ENCODE measurements around the gene ANO6. TPM values are rescaled to one million over a fixed set of nuclear protein-coding genes. Genes with fewer than 3 reads are reported as not detected.

The ANO6 gene
- total RNA-seq, 2 experiments from 2014 or later = 19.0 to 21.4 TPM

DNA sequence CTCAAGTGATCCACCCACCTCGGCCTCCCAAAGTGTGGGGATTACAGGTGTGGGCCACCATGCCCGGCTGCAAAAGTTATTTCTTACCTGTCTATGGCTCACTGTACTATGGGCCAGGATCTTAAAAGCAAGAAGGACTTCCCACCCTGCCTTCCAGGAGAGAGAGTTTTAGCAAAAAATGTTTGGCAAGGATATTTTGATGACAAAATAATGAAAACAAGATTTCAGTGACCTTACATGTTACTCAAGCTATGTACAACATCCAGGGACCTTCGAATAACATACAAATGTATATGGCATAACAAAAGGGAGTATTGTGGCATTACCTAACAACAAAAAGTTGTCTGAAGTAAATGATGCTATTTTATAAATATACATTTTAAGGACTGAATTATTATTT is 55.1 kb downstream of the ANO6 start:
- POLR2A ChIA-PET = no interaction called here
- CTCF ChIA-PET = no interaction called here
- intact Hi-C loops (cut with micrococcal nuclease) = no loop called here
- Mint-ChIP-seq H3K36me3 (peaks cover 6% of the 10 kb centered on the region), H3K4me1 (ENCODE audit: low read depth) (peaks cover 2% of the 10 kb centered on the region), H3K9me3 (no peaks in the 10 kb centered on the region), H3K4me3 (no peak overlapping the region), H3K27ac (no peak overlapping the region), H3K27me3 (no peaks in the 10 kb centered on the region)
- DNase-seq = no peak

GRCh38 chr12:45273717-45274271 is 57.9 kb downstream of the ANO6 start:
- intact Hi-C loops (cut with micrococcal nuclease) = no loop called here
- Mint-ChIP-seq H3K36me3 (peaks cover 6% of the 10 kb centered on the region), H3K9me3 (no peaks in the 10 kb centered on the region), H3K27me3 (no peaks in the 10 kb centered on the region), H3K4me3 (no peak overlapping the region), H3K4me1 (ENCODE audit: low read depth) (no peaks in the 10 kb centered on the region), H3K27ac (no peak overlapping the region)
- CTCF ChIA-PET = no interaction called here
- POLR2A ChIA-PET = no interaction called here
- no peak for DNase-seq

DNA sequence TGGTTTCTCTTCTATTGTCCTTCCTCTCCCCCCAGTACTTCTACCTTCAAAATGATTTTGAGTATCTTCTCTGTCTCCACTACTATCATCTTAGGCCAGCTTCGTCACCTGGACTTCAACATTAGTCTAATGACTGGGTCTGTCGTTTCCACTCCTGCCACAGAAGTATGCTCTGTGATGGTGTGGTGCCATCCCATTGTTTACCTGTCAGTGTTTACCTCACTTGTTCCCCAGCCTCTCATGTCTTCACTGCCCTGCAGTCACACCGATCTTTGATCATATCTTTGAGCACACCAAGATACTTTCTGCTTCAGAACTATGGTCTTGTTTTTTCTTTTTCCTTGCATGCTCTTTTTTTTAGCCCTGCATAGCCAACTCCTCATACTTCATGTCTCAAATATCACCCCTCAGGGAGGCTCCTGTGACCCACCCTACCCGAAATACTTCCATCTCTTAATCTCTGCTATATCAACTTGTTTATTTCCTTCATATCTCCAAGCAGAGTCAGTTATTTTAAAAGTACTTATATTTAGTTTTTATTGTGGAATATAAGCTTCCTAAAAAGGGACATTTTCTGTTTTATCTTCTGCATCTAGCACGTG is 60.4 kb downstream of the ANO6 start:
- Mint-ChIP-seq H3K27ac (no peak overlapping the region), H3K9me3 (no peaks in the 10 kb centered on the region), H3K27me3 (no peaks in the 10 kb centered on the region), H3K4me1 (ENCODE audit: low read depth) (peaks cover 4% of the 10 kb centered on the region), H3K36me3 (peaks cover 17% of the 10 kb centered on the region), H3K4me3 (no peak overlapping the region)
- no peak for DNase-seq
- ChIA-PET POLR2A (no interaction called here), CTCF (interaction anchor here (1.0 kb wide), 1 partner anchor 23 kb away, joined by 3 read pairs; no protein-coding TSS in a partner anchor)
- intact Hi-C loops (cut with micrococcal nuclease) = no loop called here

GRCh38 chr12:45278447-45278846 is 62.6 kb downstream of the ANO6 start:
- POLR2A ChIA-PET = no interaction called here
- CTCF ChIA-PET = no interaction called here
- Mint-ChIP-seq H3K4me3 (no peak overlapping the region), H3K4me1 (ENCODE audit: low read depth) (peaks cover 4% of the 10 kb centered on the region), H3K36me3 (peaks cover 18% of the 10 kb centered on the region), H3K27ac (no peak overlapping the region), H3K9me3 (no peaks in the 10 kb centered on the region), H3K27me3 (no peaks in the 10 kb centered on the region)
- no peak for DNase-seq
- intact Hi-C loops (cut with micrococcal nuclease) = no loop called here

- H3K4me3 Mint-ChIP-seq = no peak overlapping the region
- no peaks in the 10 kb centered on the region for H3K9me3 Mint-ChIP-seq
- peaks cover 6% of the 10 kb centered on the region for H3K4me1 Mint-ChIP-seq (ENCODE audit: low read depth)
- H3K27me3 Mint-ChIP-seq = no peaks in the 10 kb centered on the region
- ChIA-PET CTCF (no interaction called here), POLR2A (no interaction called here)
- peaks cover 18% of the 10 kb centered on the region for H3K36me3 Mint-ChIP-seq
- intact Hi-C loops (cut with micrococcal nuclease) = no loop called here
- no peak for DNase-seq
- no peak overlapping the region for H3K27ac Mint-ChIP-seq
Measured at GRCh38 chr12:45279931-45280830, 64.3 kb downstream of the ANO6 start.

DNA sequence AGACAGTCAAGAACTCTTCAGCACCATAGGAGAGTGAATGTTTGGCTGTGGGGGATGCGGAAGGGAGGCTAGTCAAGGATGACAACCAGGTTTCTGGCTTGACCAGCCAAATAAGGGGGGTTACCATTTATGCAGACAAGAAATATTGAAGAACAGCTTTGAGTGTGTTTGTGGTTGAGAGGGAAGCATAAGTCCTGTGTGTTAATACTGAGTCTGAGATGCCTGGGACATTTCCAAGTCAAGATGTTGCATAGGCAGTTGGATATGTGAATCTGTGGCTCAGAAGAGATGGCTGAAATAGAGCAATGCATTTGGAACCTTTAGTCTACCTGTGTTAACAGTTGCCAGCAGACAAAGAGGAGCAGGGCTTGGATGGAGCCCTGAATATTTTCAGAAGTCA is 66.1 kb downstream of the ANO6 start:
- Mint-ChIP-seq H3K27ac (no peak overlapping the region), H3K9me3 (no peaks in the 10 kb centered on the region), H3K36me3 (peaks cover 18% of the 10 kb centered on the region), H3K27me3 (no peaks in the 10 kb centered on the region), H3K4me3 (no peak overlapping the region), H3K4me1 (ENCODE audit: low read depth) (peaks cover 6% of the 10 kb centered on the region)
- ChIA-PET CTCF (no interaction called here), POLR2A (no interaction called here)
- intact Hi-C loops (cut with micrococcal nuclease) = no loop called here
- no peak for DNase-seq

GRCh38 chr12:45282411-45282810 is 66.5 kb downstream of the ANO6 start:
- H3K4me3 Mint-ChIP-seq = no peak overlapping the region
- H3K27me3 Mint-ChIP-seq = no peaks in the 10 kb centered on the region
- H3K4me1 Mint-ChIP-seq (ENCODE audit: low read depth) = peaks cover 6% of the 10 kb centered on the region
- peaks cover 18% of the 10 kb centered on the region for H3K36me3 Mint-ChIP-seq
- intact Hi-C loops (cut with micrococcal nuclease) = no loop called here
- no peak for DNase-seq
- ChIA-PET CTCF (no interaction called here), POLR2A (no interaction called here)
- H3K27ac Mint-ChIP-seq = no peak overlapping the region
- no peaks in the 10 kb centered on the region for H3K9me3 Mint-ChIP-seq

GRCh38 chr12:45284096-45284901 is 68.4 kb downstream of the ANO6 start:
- peaks cover 18% of the 10 kb centered on the region for H3K36me3 Mint-ChIP-seq
- ChIA-PET CTCF (no interaction called here), POLR2A (no interaction called here)
- no peaks in the 10 kb centered on the region for H3K27me3 Mint-ChIP-seq
- no peak overlapping the region for H3K27ac Mint-ChIP-seq
- no peak for DNase-seq
- no peak overlapping the region for H3K4me3 Mint-ChIP-seq
- intact Hi-C loops (cut with micrococcal nuclease) = no loop called here
- no peaks in the 10 kb centered on the region for H3K9me3 Mint-ChIP-seq
- H3K4me1 Mint-ChIP-seq (ENCODE audit: low read depth) = peaks cover 6% of the 10 kb centered on the region

GRCh38 chr12:45285717-45286116 is 69.8 kb downstream of the ANO6 start:
- ChIA-PET CTCF (interaction anchor here (0.6 kb wide), 1 partner anchor 9 kb away, joined by 3 read pairs; no protein-coding TSS in a partner anchor), POLR2A (no interaction called here)
- H3K4me3 Mint-ChIP-seq = no peak overlapping the region
- peaks cover 9% of the 10 kb centered on the region for H3K36me3 Mint-ChIP-seq
- no peaks in the 10 kb centered on the region for H3K9me3 Mint-ChIP-seq
- H3K4me1 Mint-ChIP-seq (ENCODE audit: low read depth) = peaks cover 2% of the 10 kb centered on the region
- H3K27ac Mint-ChIP-seq = no peak overlapping the region
- no peaks in the 10 kb centered on the region for H3K27me3 Mint-ChIP-seq
- DNase-seq = no peak
- intact Hi-C loops (cut with micrococcal nuclease) = no loop called here

DNA sequence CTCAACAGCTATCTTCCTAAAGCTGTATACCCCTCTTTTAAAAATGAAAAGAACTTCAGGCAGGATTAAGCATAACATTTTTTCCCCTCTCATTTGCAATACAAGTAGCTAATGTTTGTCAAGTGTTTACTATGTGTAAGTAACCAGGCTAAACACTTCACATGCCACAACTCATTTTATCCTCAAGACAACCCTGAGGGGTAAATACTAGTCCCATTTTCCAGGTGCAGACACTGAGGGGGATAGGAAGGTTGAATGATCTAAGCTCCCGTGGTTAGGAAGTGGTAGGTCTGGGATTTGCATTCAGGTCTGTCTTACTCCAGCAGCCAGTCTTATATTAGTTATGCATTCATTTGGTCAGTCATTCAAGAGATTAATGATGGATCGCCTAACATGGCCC is 70.7 kb downstream of the ANO6 start:
- Mint-ChIP-seq H3K27me3 (no peaks in the 10 kb centered on the region), H3K27ac (no peak overlapping the region), H3K36me3 (peaks cover 6% of the 10 kb centered on the region), H3K4me1 (ENCODE audit: low read depth) (peaks cover 2% of the 10 kb centered on the region), H3K9me3 (no peaks in the 10 kb centered on the region), H3K4me3 (no peak overlapping the region)
- POLR2A ChIA-PET = interaction anchor here (0.5 kb wide), 1 partner anchor 32 kb away, joined by 3 read pairs; no protein-coding TSS in a partner anchor
- CTCF ChIA-PET = interaction anchor here (0.6 kb wide), 1 partner anchor 8 kb away, joined by 3 read pairs; no protein-coding TSS in a partner anchor
- intact Hi-C loops (cut with micrococcal nuclease) = no loop called here
- no peak for DNase-seq

DNA sequence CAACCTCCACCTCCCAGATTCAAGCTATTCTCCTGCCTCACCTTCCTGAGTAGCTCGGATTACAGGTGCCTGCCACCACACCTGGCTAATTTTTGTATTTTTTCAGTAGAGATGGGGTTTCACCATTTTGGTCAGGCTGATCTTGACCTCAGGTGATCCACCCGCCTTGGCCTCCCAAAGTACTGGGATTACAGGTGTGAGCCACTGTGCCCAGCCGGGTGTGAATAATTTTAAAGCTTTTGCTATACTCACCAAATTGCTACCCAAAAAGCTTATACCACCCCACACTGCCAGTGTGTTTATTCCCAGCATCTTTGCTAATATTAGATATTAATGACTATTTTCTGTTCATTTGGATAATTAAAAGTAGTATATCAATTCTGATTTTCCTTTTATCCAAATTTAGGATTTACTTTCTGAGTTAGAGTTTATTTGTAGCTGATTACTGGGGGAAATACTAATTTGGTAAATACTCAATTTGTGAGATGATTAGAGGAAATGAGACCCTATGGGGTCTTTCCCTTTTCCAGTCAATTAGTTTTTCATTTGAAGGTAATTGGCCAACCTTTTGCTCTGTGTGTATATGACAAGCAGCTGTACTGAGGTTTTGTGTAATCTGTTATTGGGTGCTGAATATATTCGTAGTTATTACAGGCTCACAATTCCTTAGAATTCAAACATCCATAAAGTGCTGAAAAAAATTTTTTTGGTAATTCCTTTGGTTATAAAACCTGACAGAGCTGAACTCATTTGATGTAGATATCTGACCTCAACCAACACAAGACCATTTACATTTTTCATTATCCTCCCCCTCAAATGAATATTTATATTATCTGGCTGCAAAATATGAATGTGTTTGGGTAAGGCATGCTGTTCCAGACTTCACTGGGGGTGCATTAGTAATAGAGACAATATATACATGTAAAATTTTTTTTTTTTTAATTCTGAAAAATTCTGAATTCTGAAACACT is 73.6 kb downstream of the ANO6 start:
- Mint-ChIP-seq H3K9me3 (no peaks in the 10 kb centered on the region), H3K27me3 (no peaks in the 10 kb centered on the region), H3K4me1 (ENCODE audit: low read depth) (peaks cover 4% of the 10 kb centered on the region), H3K4me3 (no peak overlapping the region), H3K27ac (no peak overlapping the region), H3K36me3 (peaks cover 3% of the 10 kb centered on the region)
- intact Hi-C loops (cut with micrococcal nuclease) = no loop called here
- DNase-seq = no peak
- CTCF ChIA-PET = interaction anchor here (0.8 kb wide), 1 partner anchor 119 kb away, joined by 3 read pairs; no protein-coding TSS in a partner anchor
- POLR2A ChIA-PET = no interaction called here
